Measurements from ENCODE around the gene PTPRE. TPM values are rescaled to one million over a fixed set of nuclear protein-coding genes. Genes with fewer than 3 reads are reported as not detected.

The PTPRE gene
- total and polyA plus RNA-seq, 2 donors from 2014 or later = 1.1 to 25.7 TPM

DNA sequence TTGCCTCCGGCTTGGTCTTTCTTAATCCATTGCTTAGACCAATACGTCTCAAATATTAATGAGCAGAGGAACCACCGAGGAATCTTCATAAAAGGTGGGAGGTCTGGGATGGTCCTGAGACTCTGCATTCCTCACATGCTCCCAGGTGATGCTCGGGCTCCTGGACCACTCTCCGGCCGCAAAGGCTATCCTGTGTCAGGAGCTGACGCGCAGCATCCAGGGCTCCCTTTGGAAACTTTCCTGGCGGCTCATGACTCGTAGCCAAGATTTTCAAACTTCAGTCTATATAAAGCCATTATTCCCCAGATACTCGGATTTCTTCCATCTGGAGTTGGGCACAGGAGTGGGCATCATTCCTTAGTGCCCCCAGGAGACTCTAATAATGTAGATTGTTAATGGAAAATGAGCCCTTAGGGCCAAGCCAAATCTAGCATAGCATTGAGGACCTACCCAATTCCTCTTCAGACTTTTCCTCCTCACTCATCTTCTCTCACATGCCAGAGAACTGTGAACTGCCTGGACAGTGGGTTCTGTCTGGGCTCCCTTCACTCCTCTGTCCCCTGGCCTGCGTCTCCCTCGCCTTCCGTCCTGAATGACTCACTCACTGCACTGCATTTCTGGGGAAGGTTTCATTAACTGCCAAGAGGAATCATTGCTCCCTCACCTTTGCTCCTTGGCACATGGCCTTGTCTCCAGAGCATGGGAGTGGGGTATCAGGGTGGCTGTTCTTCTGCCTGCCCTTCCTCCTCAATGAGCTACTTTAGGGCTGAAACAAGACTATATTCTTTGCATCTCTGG lies 130.0 kb downstream of the PTPRE start:
- no peaks in the 10 kb centered on the region for H3K27me3 ChIP-seq (ENCODE audit: control insufficient read depth, insufficient read depth, low read length)
- intact Hi-C loops (cut with DNase I) = no loop called here
- no peak overlapping the region for H3K4me3 ChIP-seq (ENCODE audit: low read length in 3 of 3)
- TF ChIP-seq, protein P1, sequence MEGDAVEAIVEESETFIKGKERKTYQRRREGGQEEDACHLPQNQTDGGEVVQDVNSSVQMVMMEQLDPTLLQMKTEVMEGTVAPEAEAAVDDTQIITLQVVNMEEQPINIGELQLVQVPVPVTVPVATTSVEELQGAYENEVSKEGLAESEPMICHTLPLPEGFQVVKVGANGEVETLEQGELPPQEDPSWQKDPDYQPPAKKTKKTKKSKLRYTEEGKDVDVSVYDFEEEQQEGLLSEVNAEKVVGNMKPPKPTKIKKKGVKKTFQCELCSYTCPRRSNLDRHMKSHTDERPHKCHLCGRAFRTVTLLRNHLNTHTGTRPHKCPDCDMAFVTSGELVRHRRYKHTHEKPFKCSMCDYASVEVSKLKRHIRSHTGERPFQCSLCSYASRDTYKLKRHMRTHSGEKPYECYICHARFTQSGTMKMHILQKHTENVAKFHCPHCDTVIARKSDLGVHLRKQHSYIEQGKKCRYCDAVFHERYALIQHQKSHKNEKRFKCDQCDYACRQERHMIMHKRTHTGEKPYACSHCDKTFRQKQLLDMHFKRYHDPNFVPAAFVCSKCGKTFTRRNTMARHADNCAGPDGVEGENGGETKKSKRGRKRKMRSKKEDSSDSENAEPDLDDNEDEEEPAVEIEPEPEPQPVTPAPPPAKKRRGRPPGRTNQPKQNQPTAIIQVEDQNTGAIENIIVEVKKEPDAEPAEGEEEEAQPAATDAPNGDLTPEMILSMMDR (IDR thresholded peaks at IDR 0.05; ENCODE audit: borderline replicate concordance, extremely low read depth, insufficient read depth) = no peak
- no peak overlapping the region for H3K9ac ChIP-seq (ENCODE audit: low read length in 3 of 3)
- H3K27ac ChIP-seq (ENCODE audit: low read depth in 2 of 2, low read length in 2 of 2) = no peak overlapping the region
- no peaks in the 10 kb centered on the region for H3K9me3 ChIP-seq (ENCODE audit: control insufficient read depth in 2 of 3, insufficient read depth in 1 of 3, low read length in 3 of 3)
- FAIRE-seq = no peak
- H3K36me3 ChIP-seq (ENCODE audit: control insufficient read depth in 2 of 3, insufficient read depth in 3 of 3, low read length in 3 of 3) = no peaks in the 10 kb centered on the region
- no peak for DNase-seq
- H3K4me1 ChIP-seq (ENCODE audit: control insufficient read depth in 2 of 3, insufficient read depth in 2 of 3, low read depth in 1 of 3, low read length in 3 of 3) = peaks cover 0 to 4% (median 0%) of the 10 kb centered on the region in 3 donors

DNA sequence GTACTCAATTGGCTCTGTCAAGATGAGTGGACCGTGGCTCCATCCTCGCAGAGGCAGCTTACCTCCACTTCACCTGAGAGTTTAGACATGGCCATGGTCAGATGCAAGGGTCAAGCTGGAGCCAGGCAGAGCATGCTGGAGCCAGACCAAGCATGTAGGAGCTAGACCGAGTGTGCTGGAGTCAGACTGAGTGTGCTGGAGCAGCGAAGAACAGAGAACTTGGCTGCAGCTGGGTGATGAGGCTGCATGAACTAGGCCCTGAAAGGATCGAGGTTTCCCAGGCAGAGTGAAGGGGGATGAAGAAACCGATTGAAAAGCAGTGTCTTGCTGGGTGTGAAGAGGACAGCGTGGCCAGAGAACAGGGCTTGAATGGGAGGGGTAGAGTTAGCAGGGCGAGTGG lies 133.2 kb downstream of the PTPRE start:
- no peaks in the 10 kb centered on the region for H3K27me3 ChIP-seq (ENCODE audit: control insufficient read depth, insufficient read depth, low read length)
- H3K9ac ChIP-seq (ENCODE audit: low read length in 3 of 3) = no peak overlapping the region
- no peaks in the 10 kb centered on the region for H3K9me3 ChIP-seq (ENCODE audit: control insufficient read depth in 2 of 3, insufficient read depth in 1 of 3, low read length in 3 of 3)
- H3K36me3 ChIP-seq (ENCODE audit: control insufficient read depth in 2 of 3, insufficient read depth in 3 of 3, low read length in 3 of 3) = no peaks in the 10 kb centered on the region
- H3K4me1 ChIP-seq (ENCODE audit: control insufficient read depth in 2 of 3, insufficient read depth in 2 of 3, low read depth in 1 of 3, low read length in 3 of 3) = peaks cover 0 to 4% (median 0%) of the 10 kb centered on the region in 3 donors
- H3K4me3 ChIP-seq (ENCODE audit: low read length in 3 of 3) = no peak overlapping the region
- intact Hi-C loops (cut with DNase I) = no loop called here
- TF ChIP-seq, protein P1 (IDR thresholded peaks at IDR 0.05; ENCODE audit: borderline replicate concordance, extremely low read depth, insufficient read depth) = no peak
- DNase-seq (peak in 1 of 5 donors; percentile 63), FAIRE-seq (no peak)
- H3K27ac ChIP-seq (ENCODE audit: low read depth in 2 of 2, low read length in 2 of 2) = no peak overlapping the region

DNA sequence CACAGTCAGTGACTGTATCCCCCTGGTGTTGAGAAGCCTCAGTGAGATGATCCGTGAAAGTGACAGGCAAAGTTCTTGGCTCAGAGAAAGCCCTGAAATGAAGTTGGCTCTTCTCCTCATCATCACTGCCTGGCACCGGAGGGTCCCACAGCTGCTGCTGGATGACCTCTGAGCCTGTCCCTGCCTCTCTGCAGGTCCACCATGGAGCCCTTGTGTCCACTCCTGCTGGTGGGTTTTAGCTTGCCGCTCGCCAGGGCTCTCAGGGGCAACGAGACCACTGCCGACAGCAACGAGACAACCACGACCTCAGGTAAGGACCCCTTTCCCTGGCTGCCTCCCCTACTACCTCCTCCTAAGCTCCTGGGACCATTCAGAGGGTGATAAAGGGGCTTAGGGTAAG lies 133.8 kb downstream of the PTPRE start:
- H3K4me3 ChIP-seq (ENCODE audit: low read length in 3 of 3) = no peak overlapping the region
- no peak overlapping the region for H3K9ac ChIP-seq (ENCODE audit: low read length in 3 of 3)
- peak in 2 of 5 donors; percentile 11 to 27 for DNase-seq
- FAIRE-seq = no peak
- H3K4me1 ChIP-seq (ENCODE audit: control insufficient read depth in 2 of 3, insufficient read depth in 2 of 3, low read depth in 1 of 3, low read length in 3 of 3) = peaks cover 0 to 4% (median 0%) of the 10 kb centered on the region in 3 donors
- TF ChIP-seq, protein P1 (IDR thresholded peaks at IDR 0.05; ENCODE audit: borderline replicate concordance, extremely low read depth, insufficient read depth) = no peak
- no peaks in the 10 kb centered on the region for H3K9me3 ChIP-seq (ENCODE audit: control insufficient read depth in 2 of 3, insufficient read depth in 1 of 3, low read length in 3 of 3)
- intact Hi-C loops (cut with DNase I) = no loop called here
- H3K27ac ChIP-seq (ENCODE audit: low read depth in 2 of 2, low read length in 2 of 2) = no peak overlapping the region
- H3K27me3 ChIP-seq (ENCODE audit: control insufficient read depth, insufficient read depth, low read length) = no peaks in the 10 kb centered on the region
- no peaks in the 10 kb centered on the region for H3K36me3 ChIP-seq (ENCODE audit: control insufficient read depth in 2 of 3, insufficient read depth in 3 of 3, low read length in 3 of 3)
